Measurements from ENCODE around the gene COL8A2.

DNA sequence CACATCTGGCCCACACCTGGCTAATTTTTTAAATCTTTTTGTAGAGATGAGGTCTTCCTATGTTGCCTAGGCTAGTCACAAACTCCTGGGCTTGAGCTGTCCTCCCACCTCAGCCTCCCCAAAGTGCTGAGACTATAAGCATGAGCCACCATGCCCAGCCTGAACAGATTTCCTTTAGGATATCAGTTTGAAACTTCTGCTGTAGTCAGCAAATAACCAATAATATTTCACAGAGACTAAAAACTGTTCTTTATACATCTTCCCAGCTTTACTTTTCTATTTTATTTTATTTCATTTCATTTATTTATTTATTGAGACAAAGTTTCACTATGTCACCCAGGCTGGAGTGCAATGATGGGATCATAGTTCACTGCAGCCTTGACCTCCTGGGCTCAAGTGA lies 71.0 kb downstream of the COL8A2 start:
- no peak for TF ChIP-seq POLR2A (IDR thresholded peaks at IDR 0.05)
- TF ChIP-seq CTCF (IDR thresholded peaks at IDR 0.05): no peak
- TF ChIP-seq EP300 (IDR thresholded peaks at IDR 0.05; ENCODE audit: low read depth): no peak
- no peak for TF ChIP-seq POLR2AphosphoS5 (IDR thresholded peaks at IDR 0.05)
